ENCODE results near the gene APOL1. TPM values are rescaled to one million over a fixed set of nuclear protein-coding genes. Genes with fewer than 3 reads are reported as not detected.

The APOL1 gene
- total and polyA plus RNA-seq, 10 of the 15 experiments (the other 5 are each of a cell fraction or from before 2014, with no cell fraction given), result 9.0 to 42.0 (median 17.6) TPM

GRCh38 chr22:36249160-36249559, 3.8 kb upstream of the APOL1 start:
- no peak for ATAC-seq
- Histone ChIP-seq H3K4me2 (ENCODE audit: control insufficient read depth, insufficient read depth) (no peak overlapping the region), H3K27me3 (replicated peaks in 1 of 2; ENCODE audit: control insufficient read depth in 2 of 2, insufficient read depth in 2 of 2, low read length in 1 of 2) (no peaks in the 10 kb centered on the region), H3K9ac (ENCODE audit: control insufficient read depth, insufficient read depth, low read length) (no peak overlapping the region), H3K9me3 (replicated peaks; ENCODE audit: control insufficient read depth, insufficient read depth, low read length) (no peaks in the 10 kb centered on the region), H3K79me2 (ENCODE audit: control insufficient read depth, insufficient read depth, low read length) (peaks cover 17% of the 10 kb centered on the region), H3K4me3 (no peak overlapping the region), H2AFZ (ENCODE audit: control insufficient read depth, low read depth, low read length) (no peak overlapping the region), H3K27ac (ENCODE audit: control insufficient read depth, insufficient read depth) (peak overlapping the region; percentile 69; the same call in 1 of the 2 replicates), H3K4me1 (ENCODE audit: control insufficient read depth, insufficient read depth, low read length) (peaks cover 30% of the 10 kb centered on the region), H4K20me1 (ENCODE audit: control insufficient read depth, insufficient read depth) (no peaks in the 10 kb centered on the region), H3K36me3 (ENCODE audit: control insufficient read depth in 2 of 2, insufficient read depth in 2 of 2, low read length in 1 of 2) (no peaks in the 10 kb centered on the region)
- no peak for DNase-seq (ENCODE audit: low read depth, low spot score)
- BruUV-seq (replicated peaks), result no TSS peak
- WGBS (ENCODE audit: insufficient coverage, insufficient replicate concordance, low lambda C conversion rate, missing lambda C conversion rate), result 98% methylated on average over 2 of the region's 2 CpGs
- in situ Hi-C loops (cut with MboI), result no loop called here
- no peak for TF ChIP-seq ZNF384 (IDR thresholded peaks at IDR 0.05; ENCODE audit: borderline replicate concordance, low read depth, low read length)
- no peak for TF ChIP-seq PKNOX1 (IDR thresholded peaks at IDR 0.05)
- TF ChIP-seq RFX5 (IDR thresholded peaks at IDR 0.05; ENCODE audit: low read depth, low read length), result no peak
- TF ChIP-seq SUPT20H (IDR thresholded peaks at IDR 0.05; ENCODE audit: borderline replicate concordance, control insufficient read depth, low read depth, low read length), result no peak
- RAD21 ChIA-PET (ENCODE audit: unreplicated experiment), result interaction anchor here (1.0 to 12.0 kb wide), 4 partner anchors 10 to 89 kb away, joined by 3 to 100 read pairs (median 4); partner anchors contain the start of gene APOL2
- SMC1A ChIA-PET (ENCODE audit: uncharacterized antibody, unreplicated experiment), result interaction anchor here (1.0 to 9.8 kb wide), 5 partner anchors 10 to 87 kb away, joined by 3 to 165 read pairs (median 5); partner anchors contain the start of gene APOL2
- CTCF ChIA-PET, result interaction anchor here (0.5 to 13.2 kb wide), 6 partner anchors 10 to 236 kb away, joined by 3 to 153 read pairs (median 6); partner anchors contain the start of gene APOL2
- intact Hi-C loops (cut with micrococcal nuclease; ENCODE audit: unreplicated experiment), result no loop called here
- FAIRE-seq, result no peak
- POLR2A ChIA-PET, result interaction anchor here (0.9 to 6.5 kb wide), 3 partner anchors 10 to 89 kb away, joined by 3 to 99 read pairs (median 5); partner anchors contain the start of genes APOL2 and APOL3
